ENCODE results near the gene ITPR1. TPM values are rescaled to one million over a fixed set of nuclear protein-coding genes. Genes with fewer than 3 reads are reported as not detected.

ITPR1 gene
- total and polyA plus RNA-seq, 2 experiments from 2014 or later: 6.8 to 21.0 TPM

DNA sequence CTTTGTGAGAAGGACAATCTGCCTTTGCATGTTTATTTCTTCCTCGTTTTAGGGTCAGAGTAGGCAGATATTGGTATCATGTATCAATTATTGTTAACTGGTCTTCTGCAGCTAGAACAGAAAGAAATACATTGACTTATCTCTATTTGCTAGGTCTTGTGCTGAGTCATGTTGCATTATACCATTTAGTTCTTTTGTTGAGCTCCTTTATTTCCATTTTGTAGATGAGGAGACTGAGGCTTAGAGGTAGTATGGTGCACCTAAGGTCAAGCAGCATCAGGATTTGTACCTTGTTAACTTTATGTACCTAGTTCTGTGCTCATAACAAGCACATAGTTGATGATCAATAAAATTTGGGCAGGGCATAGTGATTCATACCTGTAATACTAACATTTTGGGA is 182.6 kb downstream of the ITPR1 start:
- TF ChIP-seq EZH2phosphoT487 (IDR thresholded peaks at IDR 0.05; ENCODE audit: unreplicated experiment) (no peak), CREB1 (CRISPR knock-in tag; IDR thresholded peaks at IDR 0.05; ENCODE audit: low read depth) (no peak), POLR2AphosphoS5 (IDR thresholded peaks at IDR 0.05; ENCODE audit: low read depth) (no peak), JUNB (IDR thresholded peaks at IDR 0.05; ENCODE audit: unreplicated experiment) (no peak), NANOG (IDR thresholded peaks at IDR 0.05; ENCODE audit: borderline replicate concordance) (no peak)
- TF ChIP-seq, protein P1, sequence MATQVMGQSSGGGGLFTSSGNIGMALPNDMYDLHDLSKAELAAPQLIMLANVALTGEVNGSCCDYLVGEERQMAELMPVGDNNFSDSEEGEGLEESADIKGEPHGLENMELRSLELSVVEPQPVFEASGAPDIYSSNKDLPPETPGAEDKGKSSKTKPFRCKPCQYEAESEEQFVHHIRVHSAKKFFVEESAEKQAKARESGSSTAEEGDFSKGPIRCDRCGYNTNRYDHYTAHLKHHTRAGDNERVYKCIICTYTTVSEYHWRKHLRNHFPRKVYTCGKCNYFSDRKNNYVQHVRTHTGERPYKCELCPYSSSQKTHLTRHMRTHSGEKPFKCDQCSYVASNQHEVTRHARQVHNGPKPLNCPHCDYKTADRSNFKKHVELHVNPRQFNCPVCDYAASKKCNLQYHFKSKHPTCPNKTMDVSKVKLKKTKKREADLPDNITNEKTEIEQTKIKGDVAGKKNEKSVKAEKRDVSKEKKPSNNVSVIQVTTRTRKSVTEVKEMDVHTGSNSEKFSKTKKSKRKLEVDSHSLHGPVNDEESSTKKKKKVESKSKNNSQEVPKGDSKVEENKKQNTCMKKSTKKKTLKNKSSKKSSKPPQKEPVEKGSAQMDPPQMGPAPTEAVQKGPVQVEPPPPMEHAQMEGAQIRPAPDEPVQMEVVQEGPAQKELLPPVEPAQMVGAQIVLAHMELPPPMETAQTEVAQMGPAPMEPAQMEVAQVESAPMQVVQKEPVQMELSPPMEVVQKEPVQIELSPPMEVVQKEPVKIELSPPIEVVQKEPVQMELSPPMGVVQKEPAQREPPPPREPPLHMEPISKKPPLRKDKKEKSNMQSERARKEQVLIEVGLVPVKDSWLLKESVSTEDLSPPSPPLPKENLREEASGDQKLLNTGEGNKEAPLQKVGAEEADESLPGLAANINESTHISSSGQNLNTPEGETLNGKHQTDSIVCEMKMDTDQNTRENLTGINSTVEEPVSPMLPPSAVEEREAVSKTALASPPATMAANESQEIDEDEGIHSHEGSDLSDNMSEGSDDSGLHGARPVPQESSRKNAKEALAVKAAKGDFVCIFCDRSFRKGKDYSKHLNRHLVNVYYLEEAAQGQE (IDR thresholded peaks at IDR 0.05; ENCODE audit: unreplicated experiment): no peak
- TF ChIP-seq, protein P2, sequence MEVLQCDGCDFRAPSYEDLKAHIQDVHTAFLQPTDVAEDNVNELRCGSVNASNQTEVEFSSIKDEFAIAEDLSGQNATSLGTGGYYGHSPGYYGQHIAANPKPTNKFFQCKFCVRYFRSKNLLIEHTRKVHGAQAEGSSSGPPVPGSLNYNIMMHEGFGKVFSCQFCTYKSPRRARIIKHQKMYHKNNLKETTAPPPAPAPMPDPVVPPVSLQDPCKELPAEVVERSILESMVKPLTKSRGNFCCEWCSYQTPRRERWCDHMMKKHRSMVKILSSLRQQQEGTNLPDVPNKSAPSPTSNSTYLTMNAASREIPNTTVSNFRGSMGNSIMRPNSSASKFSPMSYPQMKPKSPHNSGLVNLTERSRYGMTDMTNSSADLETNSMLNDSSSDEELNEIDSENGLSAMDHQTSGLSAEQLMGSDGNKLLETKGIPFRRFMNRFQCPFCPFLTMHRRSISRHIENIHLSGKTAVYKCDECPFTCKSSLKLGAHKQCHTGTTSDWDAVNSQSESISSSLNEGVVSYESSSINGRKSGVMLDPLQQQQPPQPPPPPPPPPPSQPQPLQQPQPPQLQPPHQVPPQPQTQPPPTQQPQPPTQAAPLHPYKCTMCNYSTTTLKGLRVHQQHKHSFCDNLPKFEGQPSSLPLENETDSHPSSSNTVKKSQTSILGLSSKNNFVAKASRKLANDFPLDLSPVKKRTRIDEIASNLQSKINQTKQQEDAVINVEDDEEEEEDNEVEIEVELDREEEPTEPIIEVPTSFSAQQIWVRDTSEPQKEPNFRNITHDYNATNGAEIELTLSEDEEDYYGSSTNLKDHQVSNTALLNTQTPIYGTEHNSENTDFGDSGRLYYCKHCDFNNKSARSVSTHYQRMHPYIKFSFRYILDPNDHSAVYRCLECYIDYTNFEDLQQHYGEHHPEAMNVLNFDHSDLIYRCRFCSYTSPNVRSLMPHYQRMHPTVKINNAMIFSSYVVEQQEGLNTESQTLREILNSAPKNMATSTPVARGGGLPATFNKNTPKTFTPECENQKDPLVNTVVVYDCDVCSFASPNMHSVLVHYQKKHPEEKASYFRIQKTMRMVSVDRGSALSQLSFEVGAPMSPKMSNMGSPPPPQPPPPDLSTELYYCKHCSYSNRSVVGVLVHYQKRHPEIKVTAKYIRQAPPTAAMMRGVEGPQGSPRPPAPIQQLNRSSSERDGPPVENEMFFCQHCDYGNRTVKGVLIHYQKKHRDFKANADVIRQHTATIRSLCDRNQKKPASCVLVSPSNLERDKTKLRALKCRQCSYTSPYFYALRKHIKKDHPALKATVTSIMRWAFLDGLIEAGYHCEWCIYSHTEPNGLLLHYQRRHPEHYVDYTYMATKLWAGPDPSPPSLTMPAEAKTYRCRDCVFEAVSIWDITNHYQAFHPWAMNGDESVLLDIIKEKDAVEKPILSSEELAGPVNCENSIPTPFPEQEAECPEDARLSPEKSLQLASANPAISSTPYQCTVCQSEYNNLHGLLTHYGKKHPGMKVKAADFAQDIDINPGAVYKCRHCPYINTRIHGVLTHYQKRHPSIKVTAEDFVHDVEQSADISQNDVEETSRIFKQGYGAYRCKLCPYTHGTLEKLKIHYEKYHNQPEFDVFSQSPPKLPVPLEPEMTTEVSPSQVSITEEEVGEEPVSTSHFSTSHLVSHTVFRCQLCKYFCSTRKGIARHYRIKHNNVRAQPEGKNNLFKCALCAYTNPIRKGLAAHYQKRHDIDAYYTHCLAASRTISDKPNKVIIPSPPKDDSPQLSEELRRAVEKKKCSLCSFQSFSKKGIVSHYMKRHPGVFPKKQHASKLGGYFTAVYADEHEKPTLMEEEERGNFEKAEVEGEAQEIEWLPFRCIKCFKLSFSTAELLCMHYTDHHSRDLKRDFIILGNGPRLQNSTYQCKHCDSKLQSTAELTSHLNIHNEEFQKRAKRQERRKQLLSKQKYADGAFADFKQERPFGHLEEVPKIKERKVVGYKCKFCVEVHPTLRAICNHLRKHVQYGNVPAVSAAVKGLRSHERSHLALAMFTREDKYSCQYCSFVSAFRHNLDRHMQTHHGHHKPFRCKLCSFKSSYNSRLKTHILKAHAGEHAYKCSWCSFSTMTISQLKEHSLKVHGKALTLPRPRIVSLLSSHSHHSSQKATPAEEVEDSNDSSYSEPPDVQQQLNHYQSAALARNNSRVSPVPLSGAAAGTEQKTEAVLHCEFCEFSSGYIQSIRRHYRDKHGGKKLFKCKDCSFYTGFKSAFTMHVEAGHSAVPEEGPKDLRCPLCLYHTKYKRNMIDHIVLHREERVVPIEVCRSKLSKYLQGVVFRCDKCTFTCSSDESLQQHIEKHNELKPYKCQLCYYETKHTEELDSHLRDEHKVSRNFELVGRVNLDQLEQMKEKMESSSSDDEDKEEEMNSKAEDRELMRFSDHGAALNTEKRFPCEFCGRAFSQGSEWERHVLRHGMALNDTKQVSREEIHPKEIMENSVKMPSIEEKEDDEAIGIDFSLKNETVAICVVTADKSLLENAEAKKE (CRISPR knock-in tag; IDR thresholded peaks at IDR 0.05): no peak
- Histone ChIP-seq H3K27me3 (ENCODE audit: insufficient read depth) (no peaks in the 10 kb centered on the region), H3K27ac (ENCODE audit: low read depth) (no peak overlapping the region), H3K4me3 (no peak overlapping the region), H3K9me2 (ENCODE audit: insufficient read depth) (no peaks in the 10 kb centered on the region; the same call in 1 of the 2 replicates), H3K36me3 (ENCODE audit: insufficient read depth) (peaks cover 5% of the 10 kb centered on the region; the same call in 1 of the 2 replicates), H3K4me1 (ENCODE audit: insufficient read depth) (no peaks in the 10 kb centered on the region), H3F3A (replicated peaks; ENCODE audit: low read depth) (no peaks in the 10 kb centered on the region), H3K79me2 (replicated peaks; ENCODE audit: insufficient read depth) (no peaks in the 10 kb centered on the region), H2AFZ (no peak overlapping the region), H3K4me2 (no peak overlapping the region), H4K20me1 (replicated peaks; ENCODE audit: insufficient read depth) (no peaks in the 10 kb centered on the region)
- ATAC-seq: no peak
- Mint-ChIP-seq H3K27me3 (ENCODE audit: insufficient read depth, low read depth, poor library complexity) (peaks cover 1% of the 10 kb centered on the region), H3K4me3 (no peak overlapping the region), H3K4me1 (peaks cover 3% of the 10 kb centered on the region; the same call in 2 of the 3 replicates), H3K27ac (no peak overlapping the region), H3K36me3 (ENCODE audit: low read depth) (0 out of 3 replicates have a peak, but pooled peaks cover 3% of the 10 kb centered on the region), H3K9me3 (no peaks in the 10 kb centered on the region)
- no peak for DNase-seq (ENCODE audit: low spot score)

All from GM23338 (cell line).